Thoracic aorta (tissue), 2 donors: ENCODE results near the gene PLSCR3. TPM values are rescaled to one million over a fixed set of nuclear protein-coding genes. Genes with fewer than 3 reads are reported as not detected.

Experiments used
- total RNA-seq, 2 donors: library from RNA; depleted of rRNA; stranded (reverse); fragments of >200 nt; gene quantifications; one replicate each; pipeline versions ENCODE4 v1.1.0 to v1.2.3, GENCODE V29; 2016

The PLSCR3 gene
- total RNA-seq, 2 donors from 2014 or later: 31.0 to 49.4 TPM

Other genes with a start within 250 kb of the PLSCR3 start
- 1 to 10 TPM; 1.9 to 5.4 TPM for gene ASGR1, start 215.2 kb downstream of the PLSCR3 start, total RNA-seq
- gene DLG4, start 174.7 kb downstream of the PLSCR3 start, total RNA-seq: 10 to 100 TPM; 14.0 to 14.8 TPM
- gene ACADVL, start 174.6 kb downstream of the PLSCR3 start, total RNA-seq: 100 to 1,000 TPM; 369 to 471 TPM
- gene DVL2, start 160.0 kb downstream of the PLSCR3 start, total RNA-seq: 10 to 100 TPM; 52.8 to 68.5 TPM
- gene PHF23, start 155.1 kb downstream of the PLSCR3 start, total RNA-seq: 10 to 100 TPM; 25.1 to 44.7 TPM
- gene GABARAP, start 152.1 kb downstream of the PLSCR3 start, total RNA-seq: 100 to 1,000 TPM; 187 to 446 TPM
- gene CTDNEP1, start 142.8 kb downstream of the PLSCR3 start, total RNA-seq: 10 to 100 TPM; 51.3 to 51.7 TPM
- 10 to 100 TPM; 15.8 to 19.0 TPM for gene ELP5, start 142.3 kb downstream of the PLSCR3 start, total RNA-seq
- under 1 TPM in 1 of 2 donors, not detected in 1; 0.41 TPM for gene CLDN7, start 132.0 kb downstream of the PLSCR3 start, total RNA-seq
- gene SLC2A4, start 112.8 kb downstream of the PLSCR3 start, total RNA-seq: 1 to 10 TPM; 1.2 to 7.7 TPM
- gene YBX2, start 99.9 kb downstream of the PLSCR3 start, total RNA-seq: not detected
- gene EIF5A, start 86.9 kb downstream of the PLSCR3 start, total RNA-seq: 100 to 1,000 TPM; 118 to 130 TPM
- gene GPS2, start 79.2 kb downstream of the PLSCR3 start, total RNA-seq: 10 to 100 TPM; 66.5 to 100.0 TPM
- gene NEURL4, start 65.2 kb downstream of the PLSCR3 start, total RNA-seq: 10 to 100 TPM; 24.4 to 45.3 TPM
- 1 to 10 TPM; 6.8 to 9.9 TPM for gene ACAP1, start 58.0 kb downstream of the PLSCR3 start, total RNA-seq
- 10 to 100 TPM; 13.3 to 20.2 TPM for gene KCTD11, start 42.4 kb downstream of the PLSCR3 start, total RNA-seq
- not detected for gene TMEM95, start 39.4 kb downstream of the PLSCR3 start, total RNA-seq
- 1 to 10 TPM; 3.7 to 4.7 TPM for gene TNK1, start 13.4 kb downstream of the PLSCR3 start, total RNA-seq
- gene TMEM256, start 9.6 kb upstream of the PLSCR3 start, total RNA-seq: 10 to 100 TPM; 27.9 to 88.9 TPM
- 10 to 100 TPM in 1 of 2 donors, 1 to 10 TPM in 1; 9.2 to 20.8 TPM for gene NLGN2, start 13.3 kb upstream of the PLSCR3 start, total RNA-seq
- gene SPEM1, start 25.8 kb upstream of the PLSCR3 start, total RNA-seq: not detected
- gene SPEM2, start 31.1 kb upstream of the PLSCR3 start, total RNA-seq: not detected
- gene SPEM3, start 34.3 kb upstream of the PLSCR3 start, total RNA-seq: not detected
- 1 to 10 TPM; 7.7 to 9.7 TPM for gene TMEM102, start 40.9 kb upstream of the PLSCR3 start, total RNA-seq
- gene FGF11, start 45.0 kb upstream of the PLSCR3 start, total RNA-seq: under 1 TPM in 1 of 2 donors, not detected in 1; 0.68 TPM
- gene CHRNB1, start 50.5 kb upstream of the PLSCR3 start, total RNA-seq: 10 to 100 TPM; 11.6 to 17.6 TPM
- 10 to 100 TPM; 56.2 to 72.3 TPM for gene ZBTB4, start 85.1 kb upstream of the PLSCR3 start, total RNA-seq
- gene SLC35G6, start 86.9 kb upstream of the PLSCR3 start, total RNA-seq: not detected
- gene POLR2A, start 89.8 kb upstream of the PLSCR3 start, total RNA-seq: 100 to 1,000 TPM in 1 of 2 donors, 10 to 100 TPM in 1; 77.8 to 151 TPM
- 10 to 100 TPM; 54.6 to 98.3 TPM for gene TNFSF12, start 154.5 kb upstream of the PLSCR3 start, total RNA-seq
- gene TNFSF13, start 164.2 kb upstream of the PLSCR3 start, total RNA-seq: 10 to 100 TPM; 40.5 to 49.2 TPM
- gene SENP3, start 167.4 kb upstream of the PLSCR3 start, total RNA-seq: 10 to 100 TPM; 47.0 to 80.7 TPM
- gene CD68, start 185.1 kb upstream of the PLSCR3 start, total RNA-seq: 100 to 1,000 TPM in 1 of 2 donors, 10 to 100 TPM in 1; 70.8 to 133 TPM
- 10 to 100 TPM; 31.1 to 38.9 TPM for gene MPDU1, start 189.3 kb upstream of the PLSCR3 start, total RNA-seq
- 1 to 10 TPM in 1 of 2 donors, under 1 TPM in 1; 0.81 to 2.8 TPM for gene SOX15, start 195.6 kb upstream of the PLSCR3 start, total RNA-seq
- 10 to 100 TPM; 42.8 to 53.9 TPM for gene FXR2, start 220.4 kb upstream of the PLSCR3 start, total RNA-seq
- 10 to 100 TPM; 29.8 to 30.9 TPM for gene SAT2, start 233.3 kb upstream of the PLSCR3 start, total RNA-seq
- gene SHBG, start 235.6 kb upstream of the PLSCR3 start, total RNA-seq: not detected